Measurements from ENCODE around the gene RAB3A. TPM values are rescaled to one million over a fixed set of nuclear protein-coding genes. Genes with fewer than 3 reads are reported as not detected.
A peak's percentile ranks its signal among the peaks of the same experiment; 100 is the strongest.

RAB3A gene
- total RNA-seq, 1 donor from 2014 or later: 3.1 TPM

- no peak for DNase-seq (ENCODE audit: low spot score)
- H3K4me3 Mint-ChIP-seq (ENCODE audit: unreplicated experiment): no peak overlapping the region
- H3K36me3 Mint-ChIP-seq (ENCODE audit: low read depth, unreplicated experiment): peaks cover 9% of the 10 kb centered on the region
- no peaks in the 10 kb centered on the region for H3K9me3 Mint-ChIP-seq (ENCODE audit: unreplicated experiment)
- no peak overlapping the region for H3K27ac Mint-ChIP-seq (ENCODE audit: unreplicated experiment)
- peaks cover 17% of the 10 kb centered on the region for H3K27me3 Mint-ChIP-seq (ENCODE audit: unreplicated experiment)
- H3K4me1 Mint-ChIP-seq (ENCODE audit: unreplicated experiment): peaks cover 11% of the 10 kb centered on the region
- no peak for TF ChIP-seq CTCF (IDR thresholded peaks at IDR 0.05; ENCODE audit: unreplicated experiment)
Observed at GRCh38 chr19:18156841-18157464, 46.9 kb downstream of the RAB3A start.

- peaks cover 19% of the 10 kb centered on the region for H3K27me3 Mint-ChIP-seq (ENCODE audit: unreplicated experiment)
- H3K4me3 Mint-ChIP-seq (ENCODE audit: unreplicated experiment): peak overlapping the region; percentile 73
- no peak overlapping the region for H3K27ac Mint-ChIP-seq (ENCODE audit: unreplicated experiment)
- no peak for DNase-seq (ENCODE audit: low spot score)
- peaks cover 11% of the 10 kb centered on the region for H3K4me1 Mint-ChIP-seq (ENCODE audit: unreplicated experiment)
- no peak for TF ChIP-seq CTCF (IDR thresholded peaks at IDR 0.05; ENCODE audit: unreplicated experiment)
- peaks cover 9% of the 10 kb centered on the region for H3K36me3 Mint-ChIP-seq (ENCODE audit: low read depth, unreplicated experiment)
- no peaks in the 10 kb centered on the region for H3K9me3 Mint-ChIP-seq (ENCODE audit: unreplicated experiment)
Observed at GRCh38 chr19:18156268-18156667, 47.6 kb downstream of the RAB3A start.

GRCh38 chr19:18155095-18156087 is 48.5 kb downstream of the RAB3A start:
- no peak overlapping the region for H3K27ac Mint-ChIP-seq (ENCODE audit: unreplicated experiment)
- H3K4me1 Mint-ChIP-seq (ENCODE audit: unreplicated experiment): peaks cover 11% of the 10 kb centered on the region
- no peaks in the 10 kb centered on the region for H3K9me3 Mint-ChIP-seq (ENCODE audit: unreplicated experiment)
- H3K27me3 Mint-ChIP-seq (ENCODE audit: unreplicated experiment): peaks cover 19% of the 10 kb centered on the region
- H3K4me3 Mint-ChIP-seq (ENCODE audit: unreplicated experiment): peak overlapping the region; percentile 73
- no peak for TF ChIP-seq CTCF (IDR thresholded peaks at IDR 0.05; ENCODE audit: unreplicated experiment)
- no peak for DNase-seq (ENCODE audit: low spot score)
- H3K36me3 Mint-ChIP-seq (ENCODE audit: low read depth, unreplicated experiment): peaks cover 8% of the 10 kb centered on the region

GRCh38 chr19:18153556-18154134 is 50.2 kb downstream of the RAB3A start:
- H3K4me1 Mint-ChIP-seq (ENCODE audit: unreplicated experiment): peaks cover 11% of the 10 kb centered on the region
- H3K36me3 Mint-ChIP-seq (ENCODE audit: low read depth, unreplicated experiment): peaks cover 5% of the 10 kb centered on the region
- H3K4me3 Mint-ChIP-seq (ENCODE audit: unreplicated experiment): peak overlapping the region; percentile 96
- no peak for DNase-seq (ENCODE audit: low spot score)
- H3K9me3 Mint-ChIP-seq (ENCODE audit: unreplicated experiment): no peaks in the 10 kb centered on the region
- H3K27ac Mint-ChIP-seq (ENCODE audit: unreplicated experiment): peak overlapping the region; percentile 91
- TF ChIP-seq CTCF (IDR thresholded peaks at IDR 0.05; ENCODE audit: unreplicated experiment): no peak
- peaks cover 15% of the 10 kb centered on the region for H3K27me3 Mint-ChIP-seq (ENCODE audit: unreplicated experiment)
